ENCODE results near the gene PDZD8.

Gene PDZD8

GRCh38 chr10:117375360-117376178 lies at the start of gene PDZD8:
TSS of gene PDZD8 (minus strand) at chr10:117375440. CDS start at chr10:117375227, 213 bp downstream.
- peak; percentile 86 for DNase-seq

- DNase-seq = no peak
Observed at GRCh38 chr10:117424171-117424570, 48.9 kb upstream of the PDZD8 start.

- DNase-seq = no peak
Observed at GRCh38 chr10:117421985-117422384, 46.7 kb upstream of the PDZD8 start.

GRCh38 chr10:117420768-117421167 lies 45.5 kb upstream of the PDZD8 start:
- no peak for DNase-seq

GRCh38 chr10:117419921-117420320 lies 44.7 kb upstream of the PDZD8 start:
- DNase-seq = no peak

- DNase-seq = no peak
Observed at GRCh38 chr10:117419159-117419558, 43.9 kb upstream of the PDZD8 start.

GRCh38 chr10:117418121-117418520 lies 42.9 kb upstream of the PDZD8 start:
- no peak for DNase-seq

- DNase-seq = no peak
Observed at GRCh38 chr10:117417196-117417595, 42.0 kb upstream of the PDZD8 start.

GRCh38 chr10:117413928-117414618 lies 38.8 kb upstream of the PDZD8 start:
- no peak for DNase-seq

- no peak for DNase-seq
Observed at GRCh38 chr10:117412469-117413010, 37.3 kb upstream of the PDZD8 start.

GRCh38 chr10:117411479-117412399 lies 36.5 kb upstream of the PDZD8 start:
- DNase-seq = no peak

GRCh38 chr10:117410557-117410956 lies 35.3 kb upstream of the PDZD8 start:
- DNase-seq = no peak

GRCh38 chr10:117409549-117410305 lies 34.5 kb upstream of the PDZD8 start:
- no peak for DNase-seq

- DNase-seq = no peak
Observed at GRCh38 chr10:117408436-117409384, 33.5 kb upstream of the PDZD8 start.

GRCh38 chr10:117405730-117406129 lies 30.5 kb upstream of the PDZD8 start:
- no peak for DNase-seq

GRCh38 chr10:117400329-117400728 lies 25.1 kb upstream of the PDZD8 start:
- no peak for DNase-seq

GRCh38 chr10:117399341-117400196 lies 24.3 kb upstream of the PDZD8 start:
- DNase-seq = no peak

- no peak for DNase-seq
Observed at GRCh38 chr10:117398029-117398428, 22.8 kb upstream of the PDZD8 start.

GRCh38 chr10:117391436-117392205 lies 16.4 kb upstream of the PDZD8 start:
- no peak for DNase-seq
